ENCODE results near the gene TUBB2B. TPM values are rescaled to one million over a fixed set of nuclear protein-coding genes. Genes with fewer than 3 reads are reported as not detected.

TUBB2B gene
- total and polyA plus RNA-seq, 2 experiments from 2014 or later = 355 to 794 TPM

GRCh38 chr6:3232017-3232945 lies 4.8 kb upstream of the TUBB2B start:
- H3K4me3 ChIP-seq = peak overlapping the region; percentile 93
- Mint-ChIP-seq H3K27me3 (ENCODE audit: insufficient read depth, low read depth, poor library complexity) (peaks cover 43% of the 10 kb centered on the region), H3K36me3 (ENCODE audit: low read depth) (no peaks in the 10 kb centered on the region; the same call in 2 of the 3 replicates), H3K4me3 (peak overlapping the region; percentile 91), H3K9me3 (no peaks in the 10 kb centered on the region; the same call in 2 of the 3 replicates), H3K27ac (no peak overlapping the region), H3K4me1 (peaks cover 50% of the 10 kb centered on the region)
- no peak overlapping the region for H3K27ac ChIP-seq (ENCODE audit: low read depth)
- ATAC-seq (no peak; the same call in 2 of the 3 replicates), DNase-seq (ENCODE audit: low spot score) (peak; percentile 46)
- peak overlapping the region; percentile 96 for H3K4me2 ChIP-seq
- peaks cover 52% of the 10 kb centered on the region for H3K4me1 ChIP-seq (ENCODE audit: insufficient read depth)
- no peaks in the 10 kb centered on the region for H3K9me2 ChIP-seq (ENCODE audit: insufficient read depth)
- H3F3A ChIP-seq (replicated peaks; ENCODE audit: low read depth) = peaks cover 28% of the 10 kb centered on the region
- TF ChIP-seq JUNB (IDR thresholded peaks at IDR 0.05; ENCODE audit: unreplicated experiment) (no peak), EZH2 (IDR thresholded peaks at IDR 0.05; ENCODE audit: low read depth, unreplicated experiment) (no peak), POLR2AphosphoS5 (IDR thresholded peaks at IDR 0.05; ENCODE audit: low read depth) (no peak), ZNF114 (CRISPR knock-in tag; IDR thresholded peaks at IDR 0.05) (no peak), ZNF331 (CRISPR knock-in tag; IDR thresholded peaks at IDR 0.05; ENCODE audit: low read depth) (no peak), CREB1 (CRISPR knock-in tag; IDR thresholded peaks at IDR 0.05; ENCODE audit: low read depth) (no peak), EZH2phosphoT487 (IDR thresholded peaks at IDR 0.05; ENCODE audit: unreplicated experiment) (no peak)
- TF ChIP-seq, protein P1, sequence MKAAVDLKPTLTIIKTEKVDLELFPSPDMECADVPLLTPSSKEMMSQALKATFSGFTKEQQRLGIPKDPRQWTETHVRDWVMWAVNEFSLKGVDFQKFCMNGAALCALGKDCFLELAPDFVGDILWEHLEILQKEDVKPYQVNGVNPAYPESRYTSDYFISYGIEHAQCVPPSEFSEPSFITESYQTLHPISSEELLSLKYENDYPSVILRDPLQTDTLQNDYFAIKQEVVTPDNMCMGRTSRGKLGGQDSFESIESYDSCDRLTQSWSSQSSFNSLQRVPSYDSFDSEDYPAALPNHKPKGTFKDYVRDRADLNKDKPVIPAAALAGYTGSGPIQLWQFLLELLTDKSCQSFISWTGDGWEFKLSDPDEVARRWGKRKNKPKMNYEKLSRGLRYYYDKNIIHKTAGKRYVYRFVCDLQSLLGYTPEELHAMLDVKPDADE (IDR thresholded peaks at IDR 0.05) = no peak
- TF ChIP-seq, protein P2, sequence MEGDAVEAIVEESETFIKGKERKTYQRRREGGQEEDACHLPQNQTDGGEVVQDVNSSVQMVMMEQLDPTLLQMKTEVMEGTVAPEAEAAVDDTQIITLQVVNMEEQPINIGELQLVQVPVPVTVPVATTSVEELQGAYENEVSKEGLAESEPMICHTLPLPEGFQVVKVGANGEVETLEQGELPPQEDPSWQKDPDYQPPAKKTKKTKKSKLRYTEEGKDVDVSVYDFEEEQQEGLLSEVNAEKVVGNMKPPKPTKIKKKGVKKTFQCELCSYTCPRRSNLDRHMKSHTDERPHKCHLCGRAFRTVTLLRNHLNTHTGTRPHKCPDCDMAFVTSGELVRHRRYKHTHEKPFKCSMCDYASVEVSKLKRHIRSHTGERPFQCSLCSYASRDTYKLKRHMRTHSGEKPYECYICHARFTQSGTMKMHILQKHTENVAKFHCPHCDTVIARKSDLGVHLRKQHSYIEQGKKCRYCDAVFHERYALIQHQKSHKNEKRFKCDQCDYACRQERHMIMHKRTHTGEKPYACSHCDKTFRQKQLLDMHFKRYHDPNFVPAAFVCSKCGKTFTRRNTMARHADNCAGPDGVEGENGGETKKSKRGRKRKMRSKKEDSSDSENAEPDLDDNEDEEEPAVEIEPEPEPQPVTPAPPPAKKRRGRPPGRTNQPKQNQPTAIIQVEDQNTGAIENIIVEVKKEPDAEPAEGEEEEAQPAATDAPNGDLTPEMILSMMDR (conservative IDR thresholded peaks at IDR 0.05; ENCODE audit: low read depth in 2 of 2) = no peak
- TF ChIP-seq, protein P3, sequence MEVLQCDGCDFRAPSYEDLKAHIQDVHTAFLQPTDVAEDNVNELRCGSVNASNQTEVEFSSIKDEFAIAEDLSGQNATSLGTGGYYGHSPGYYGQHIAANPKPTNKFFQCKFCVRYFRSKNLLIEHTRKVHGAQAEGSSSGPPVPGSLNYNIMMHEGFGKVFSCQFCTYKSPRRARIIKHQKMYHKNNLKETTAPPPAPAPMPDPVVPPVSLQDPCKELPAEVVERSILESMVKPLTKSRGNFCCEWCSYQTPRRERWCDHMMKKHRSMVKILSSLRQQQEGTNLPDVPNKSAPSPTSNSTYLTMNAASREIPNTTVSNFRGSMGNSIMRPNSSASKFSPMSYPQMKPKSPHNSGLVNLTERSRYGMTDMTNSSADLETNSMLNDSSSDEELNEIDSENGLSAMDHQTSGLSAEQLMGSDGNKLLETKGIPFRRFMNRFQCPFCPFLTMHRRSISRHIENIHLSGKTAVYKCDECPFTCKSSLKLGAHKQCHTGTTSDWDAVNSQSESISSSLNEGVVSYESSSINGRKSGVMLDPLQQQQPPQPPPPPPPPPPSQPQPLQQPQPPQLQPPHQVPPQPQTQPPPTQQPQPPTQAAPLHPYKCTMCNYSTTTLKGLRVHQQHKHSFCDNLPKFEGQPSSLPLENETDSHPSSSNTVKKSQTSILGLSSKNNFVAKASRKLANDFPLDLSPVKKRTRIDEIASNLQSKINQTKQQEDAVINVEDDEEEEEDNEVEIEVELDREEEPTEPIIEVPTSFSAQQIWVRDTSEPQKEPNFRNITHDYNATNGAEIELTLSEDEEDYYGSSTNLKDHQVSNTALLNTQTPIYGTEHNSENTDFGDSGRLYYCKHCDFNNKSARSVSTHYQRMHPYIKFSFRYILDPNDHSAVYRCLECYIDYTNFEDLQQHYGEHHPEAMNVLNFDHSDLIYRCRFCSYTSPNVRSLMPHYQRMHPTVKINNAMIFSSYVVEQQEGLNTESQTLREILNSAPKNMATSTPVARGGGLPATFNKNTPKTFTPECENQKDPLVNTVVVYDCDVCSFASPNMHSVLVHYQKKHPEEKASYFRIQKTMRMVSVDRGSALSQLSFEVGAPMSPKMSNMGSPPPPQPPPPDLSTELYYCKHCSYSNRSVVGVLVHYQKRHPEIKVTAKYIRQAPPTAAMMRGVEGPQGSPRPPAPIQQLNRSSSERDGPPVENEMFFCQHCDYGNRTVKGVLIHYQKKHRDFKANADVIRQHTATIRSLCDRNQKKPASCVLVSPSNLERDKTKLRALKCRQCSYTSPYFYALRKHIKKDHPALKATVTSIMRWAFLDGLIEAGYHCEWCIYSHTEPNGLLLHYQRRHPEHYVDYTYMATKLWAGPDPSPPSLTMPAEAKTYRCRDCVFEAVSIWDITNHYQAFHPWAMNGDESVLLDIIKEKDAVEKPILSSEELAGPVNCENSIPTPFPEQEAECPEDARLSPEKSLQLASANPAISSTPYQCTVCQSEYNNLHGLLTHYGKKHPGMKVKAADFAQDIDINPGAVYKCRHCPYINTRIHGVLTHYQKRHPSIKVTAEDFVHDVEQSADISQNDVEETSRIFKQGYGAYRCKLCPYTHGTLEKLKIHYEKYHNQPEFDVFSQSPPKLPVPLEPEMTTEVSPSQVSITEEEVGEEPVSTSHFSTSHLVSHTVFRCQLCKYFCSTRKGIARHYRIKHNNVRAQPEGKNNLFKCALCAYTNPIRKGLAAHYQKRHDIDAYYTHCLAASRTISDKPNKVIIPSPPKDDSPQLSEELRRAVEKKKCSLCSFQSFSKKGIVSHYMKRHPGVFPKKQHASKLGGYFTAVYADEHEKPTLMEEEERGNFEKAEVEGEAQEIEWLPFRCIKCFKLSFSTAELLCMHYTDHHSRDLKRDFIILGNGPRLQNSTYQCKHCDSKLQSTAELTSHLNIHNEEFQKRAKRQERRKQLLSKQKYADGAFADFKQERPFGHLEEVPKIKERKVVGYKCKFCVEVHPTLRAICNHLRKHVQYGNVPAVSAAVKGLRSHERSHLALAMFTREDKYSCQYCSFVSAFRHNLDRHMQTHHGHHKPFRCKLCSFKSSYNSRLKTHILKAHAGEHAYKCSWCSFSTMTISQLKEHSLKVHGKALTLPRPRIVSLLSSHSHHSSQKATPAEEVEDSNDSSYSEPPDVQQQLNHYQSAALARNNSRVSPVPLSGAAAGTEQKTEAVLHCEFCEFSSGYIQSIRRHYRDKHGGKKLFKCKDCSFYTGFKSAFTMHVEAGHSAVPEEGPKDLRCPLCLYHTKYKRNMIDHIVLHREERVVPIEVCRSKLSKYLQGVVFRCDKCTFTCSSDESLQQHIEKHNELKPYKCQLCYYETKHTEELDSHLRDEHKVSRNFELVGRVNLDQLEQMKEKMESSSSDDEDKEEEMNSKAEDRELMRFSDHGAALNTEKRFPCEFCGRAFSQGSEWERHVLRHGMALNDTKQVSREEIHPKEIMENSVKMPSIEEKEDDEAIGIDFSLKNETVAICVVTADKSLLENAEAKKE (CRISPR knock-in tag; IDR thresholded peaks at IDR 0.05) = no peak
- TF ChIP-seq, protein P4, sequence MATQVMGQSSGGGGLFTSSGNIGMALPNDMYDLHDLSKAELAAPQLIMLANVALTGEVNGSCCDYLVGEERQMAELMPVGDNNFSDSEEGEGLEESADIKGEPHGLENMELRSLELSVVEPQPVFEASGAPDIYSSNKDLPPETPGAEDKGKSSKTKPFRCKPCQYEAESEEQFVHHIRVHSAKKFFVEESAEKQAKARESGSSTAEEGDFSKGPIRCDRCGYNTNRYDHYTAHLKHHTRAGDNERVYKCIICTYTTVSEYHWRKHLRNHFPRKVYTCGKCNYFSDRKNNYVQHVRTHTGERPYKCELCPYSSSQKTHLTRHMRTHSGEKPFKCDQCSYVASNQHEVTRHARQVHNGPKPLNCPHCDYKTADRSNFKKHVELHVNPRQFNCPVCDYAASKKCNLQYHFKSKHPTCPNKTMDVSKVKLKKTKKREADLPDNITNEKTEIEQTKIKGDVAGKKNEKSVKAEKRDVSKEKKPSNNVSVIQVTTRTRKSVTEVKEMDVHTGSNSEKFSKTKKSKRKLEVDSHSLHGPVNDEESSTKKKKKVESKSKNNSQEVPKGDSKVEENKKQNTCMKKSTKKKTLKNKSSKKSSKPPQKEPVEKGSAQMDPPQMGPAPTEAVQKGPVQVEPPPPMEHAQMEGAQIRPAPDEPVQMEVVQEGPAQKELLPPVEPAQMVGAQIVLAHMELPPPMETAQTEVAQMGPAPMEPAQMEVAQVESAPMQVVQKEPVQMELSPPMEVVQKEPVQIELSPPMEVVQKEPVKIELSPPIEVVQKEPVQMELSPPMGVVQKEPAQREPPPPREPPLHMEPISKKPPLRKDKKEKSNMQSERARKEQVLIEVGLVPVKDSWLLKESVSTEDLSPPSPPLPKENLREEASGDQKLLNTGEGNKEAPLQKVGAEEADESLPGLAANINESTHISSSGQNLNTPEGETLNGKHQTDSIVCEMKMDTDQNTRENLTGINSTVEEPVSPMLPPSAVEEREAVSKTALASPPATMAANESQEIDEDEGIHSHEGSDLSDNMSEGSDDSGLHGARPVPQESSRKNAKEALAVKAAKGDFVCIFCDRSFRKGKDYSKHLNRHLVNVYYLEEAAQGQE (IDR thresholded peaks at IDR 0.05; ENCODE audit: unreplicated experiment) = no peak
- no peaks in the 10 kb centered on the region for H3K36me3 ChIP-seq (ENCODE audit: insufficient read depth)
- H3K27me3 ChIP-seq (ENCODE audit: insufficient read depth) = peaks cover 36% of the 10 kb centered on the region
- H2AFZ ChIP-seq = peak overlapping the region; percentile 91
- peaks cover 6% of the 10 kb centered on the region for H3K79me2 ChIP-seq (replicated peaks; ENCODE audit: insufficient read depth)
- H4K20me1 ChIP-seq (replicated peaks; ENCODE audit: insufficient read depth) = peaks cover under 1% of the 10 kb centered on the region; the same call in 1 of the 2 replicates
